NCI-H2171 treated with DMSO at 0.1 percent for 48 hours (cell line): ENCODE data around the gene ADA.
A peak's percentile ranks its signal among the peaks of the same experiment; 100 is the strongest.

Experiments
- DNase-seq: peaks from one replicate; lab custom pipeline; 2025; lab: John Stamatoyannopoulos, UW

The ADA gene

DNA sequence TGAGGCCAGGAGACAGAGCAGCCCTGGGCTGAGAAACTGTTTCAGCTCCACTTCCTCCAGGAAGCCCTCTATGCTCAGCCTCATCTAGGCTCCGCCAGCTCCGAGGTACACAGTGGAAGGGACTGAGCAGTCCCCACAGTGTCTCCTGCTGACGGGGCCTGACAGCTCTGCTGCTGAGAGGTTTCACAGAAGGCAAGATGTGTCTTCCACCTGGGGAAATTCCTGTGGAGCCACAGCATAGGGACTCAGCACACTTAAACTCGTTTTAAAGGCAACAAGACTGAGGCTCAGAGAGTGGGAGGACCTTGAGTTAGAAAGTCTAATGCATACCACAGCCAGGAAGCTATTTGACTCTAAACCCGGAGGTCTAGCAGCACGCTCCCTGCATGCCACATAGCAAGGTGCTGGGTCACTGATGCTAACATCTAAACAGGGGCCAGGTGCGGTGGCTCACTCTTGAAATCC is 6.8 kb downstream of the ADA start:
- no peak for DNase-seq

DNA sequence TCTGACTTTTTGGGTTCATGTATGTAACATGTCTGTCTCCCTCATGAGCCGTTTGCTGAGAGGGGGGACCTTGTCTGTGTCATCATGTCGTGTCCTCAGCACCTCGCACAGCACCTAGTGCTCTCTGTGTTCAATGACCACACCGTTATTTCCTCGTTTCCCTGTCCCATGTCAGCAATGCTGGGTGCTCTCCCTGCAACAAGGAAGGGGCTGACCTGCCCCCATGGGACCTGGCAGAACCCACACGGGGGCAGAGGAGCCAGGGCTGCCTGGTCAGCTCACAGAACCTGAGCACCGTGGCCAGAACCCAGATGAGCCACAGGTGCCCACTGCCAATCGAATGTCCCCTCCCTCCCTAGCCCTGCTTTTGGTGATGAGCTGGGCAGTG is 7.3 kb downstream of the ADA start:
- no peak for DNase-seq

DNA sequence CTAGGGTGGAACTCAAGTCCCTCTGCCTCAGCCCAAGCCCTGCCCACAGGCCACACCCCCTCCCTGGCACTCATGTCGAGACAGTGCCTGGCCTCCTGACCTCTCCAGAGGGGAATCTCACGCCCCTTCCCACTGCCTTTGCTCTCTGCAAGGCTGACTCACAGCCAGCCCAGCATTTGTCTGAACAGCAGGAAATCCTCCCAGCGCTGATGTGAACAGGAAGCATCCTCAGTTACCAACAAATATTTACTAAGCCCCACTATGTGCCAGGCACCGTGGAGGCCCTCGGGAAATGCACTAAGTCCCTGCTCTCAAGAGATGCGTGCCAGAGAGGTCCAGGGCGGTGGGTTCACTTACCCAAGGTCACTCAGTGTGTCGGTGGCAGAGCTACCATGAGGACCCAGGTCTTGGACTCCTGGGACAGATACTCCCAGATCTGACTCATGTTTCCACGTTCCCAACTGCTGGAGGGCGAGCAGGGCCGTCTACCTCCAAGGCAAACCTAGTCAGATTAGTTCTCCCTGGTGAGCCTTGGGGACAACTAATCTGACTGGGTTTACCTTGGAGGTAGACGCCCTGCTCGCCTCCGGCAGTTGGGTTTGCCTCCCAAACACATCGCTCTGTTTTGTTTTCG is 7.8 kb downstream of the ADA start:
- no peak for DNase-seq

DNA sequence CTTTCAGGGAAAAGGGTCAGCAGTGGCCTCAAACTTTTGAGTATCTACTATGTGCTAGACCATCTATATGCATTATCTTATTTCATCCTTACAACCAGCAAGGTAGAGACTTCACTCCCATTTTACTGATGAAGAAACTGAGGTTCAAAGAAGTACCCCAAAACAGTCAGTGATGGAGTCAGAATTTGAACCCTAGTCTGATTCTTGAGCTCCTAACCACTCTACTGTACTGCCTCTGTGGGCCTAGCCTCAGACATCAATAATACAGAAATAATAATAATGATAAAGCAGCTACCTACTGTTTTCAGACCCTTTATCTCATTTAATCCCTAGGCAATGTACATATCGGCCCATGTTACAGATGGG is 8.4 kb downstream of the ADA start:
- no peak for DNase-seq

DNA sequence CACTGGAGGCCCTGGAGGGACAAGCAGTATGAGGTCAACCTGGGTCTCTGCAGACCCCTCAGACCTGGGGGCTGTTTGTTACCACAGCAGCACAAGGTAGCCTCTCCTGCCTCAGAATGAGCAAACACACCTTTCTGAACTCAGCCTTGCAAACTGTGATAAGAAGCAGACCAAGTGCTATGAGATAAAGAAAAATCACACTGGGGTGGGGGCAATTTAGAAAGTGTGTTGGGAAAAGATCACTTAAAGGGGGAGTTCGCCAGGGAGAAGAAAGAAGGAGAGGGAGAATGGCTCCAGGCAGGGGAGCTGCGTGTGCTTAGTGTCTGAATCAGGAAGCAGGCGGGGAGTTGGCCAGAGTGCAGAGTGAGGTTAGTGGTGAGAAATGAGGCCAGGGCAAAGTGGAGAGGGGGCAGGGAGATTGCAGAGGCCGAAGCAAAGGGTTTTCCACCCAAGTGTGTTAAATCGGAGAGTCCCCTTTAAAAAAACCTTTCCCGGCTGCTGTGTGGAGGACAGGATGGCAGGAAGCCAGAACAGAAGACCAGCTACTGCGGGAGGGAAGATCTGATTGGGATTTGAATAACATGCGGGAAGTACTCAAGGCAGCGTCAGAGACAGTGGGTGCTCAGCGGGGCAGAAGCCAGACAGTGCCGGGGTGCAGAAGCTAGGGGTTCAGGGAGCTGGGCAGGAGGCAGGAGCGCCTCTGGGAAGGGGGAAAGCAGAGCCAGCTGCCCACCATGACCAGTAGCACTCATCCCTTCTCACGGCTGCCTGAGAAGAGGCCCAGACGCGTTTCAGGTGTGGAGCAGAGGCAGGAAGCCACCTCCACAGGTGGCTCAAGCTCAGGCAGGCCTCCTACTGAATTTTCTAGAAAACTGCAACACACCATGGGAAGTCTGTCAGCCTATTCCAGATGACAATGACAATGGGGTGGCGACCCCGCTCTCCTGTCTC is 9.0 kb downstream of the ADA start:
- DNase-seq = peak; percentile 68

DNA sequence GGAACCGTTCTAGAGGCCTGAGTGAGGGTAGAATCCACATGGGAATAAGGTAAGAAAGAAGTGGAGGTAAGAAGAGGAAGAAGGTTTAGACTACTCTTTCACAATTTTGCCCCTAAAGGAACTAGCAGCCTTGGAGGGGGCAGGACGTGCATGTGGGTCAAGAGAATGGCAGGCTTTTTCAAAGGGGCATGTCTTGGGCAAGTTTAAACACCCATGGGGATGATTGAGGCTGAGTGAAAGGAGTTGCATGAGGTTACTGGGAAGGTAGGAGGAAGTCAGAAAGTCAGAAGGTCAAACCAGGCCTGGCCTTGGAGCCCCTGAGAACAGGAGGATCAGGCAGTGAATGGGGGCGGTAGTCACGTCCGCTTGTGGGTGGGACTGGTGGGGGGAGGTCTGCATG is 10.2 kb downstream of the ADA start:
- DNase-seq = no peak

DNA sequence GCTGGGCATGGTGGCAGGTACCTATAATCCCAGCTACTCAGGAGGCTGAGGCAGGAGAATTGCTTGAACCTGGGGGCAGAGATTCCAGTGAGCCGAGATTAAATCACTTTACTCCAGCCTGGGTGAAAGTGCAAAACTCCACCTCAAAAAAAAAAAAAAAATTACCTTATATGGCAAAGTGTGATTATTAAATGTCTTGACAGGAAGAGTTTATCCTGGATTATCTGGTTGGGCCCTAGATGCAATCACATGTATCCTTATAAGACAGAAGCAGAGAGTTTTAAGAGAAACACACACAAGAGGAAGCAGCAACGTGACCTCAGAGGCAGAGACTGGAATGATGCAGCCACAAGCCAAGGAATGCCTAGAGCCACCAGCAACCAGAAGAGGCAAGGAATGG is 11.0 kb downstream of the ADA start:
- DNase-seq = no peak

DNA sequence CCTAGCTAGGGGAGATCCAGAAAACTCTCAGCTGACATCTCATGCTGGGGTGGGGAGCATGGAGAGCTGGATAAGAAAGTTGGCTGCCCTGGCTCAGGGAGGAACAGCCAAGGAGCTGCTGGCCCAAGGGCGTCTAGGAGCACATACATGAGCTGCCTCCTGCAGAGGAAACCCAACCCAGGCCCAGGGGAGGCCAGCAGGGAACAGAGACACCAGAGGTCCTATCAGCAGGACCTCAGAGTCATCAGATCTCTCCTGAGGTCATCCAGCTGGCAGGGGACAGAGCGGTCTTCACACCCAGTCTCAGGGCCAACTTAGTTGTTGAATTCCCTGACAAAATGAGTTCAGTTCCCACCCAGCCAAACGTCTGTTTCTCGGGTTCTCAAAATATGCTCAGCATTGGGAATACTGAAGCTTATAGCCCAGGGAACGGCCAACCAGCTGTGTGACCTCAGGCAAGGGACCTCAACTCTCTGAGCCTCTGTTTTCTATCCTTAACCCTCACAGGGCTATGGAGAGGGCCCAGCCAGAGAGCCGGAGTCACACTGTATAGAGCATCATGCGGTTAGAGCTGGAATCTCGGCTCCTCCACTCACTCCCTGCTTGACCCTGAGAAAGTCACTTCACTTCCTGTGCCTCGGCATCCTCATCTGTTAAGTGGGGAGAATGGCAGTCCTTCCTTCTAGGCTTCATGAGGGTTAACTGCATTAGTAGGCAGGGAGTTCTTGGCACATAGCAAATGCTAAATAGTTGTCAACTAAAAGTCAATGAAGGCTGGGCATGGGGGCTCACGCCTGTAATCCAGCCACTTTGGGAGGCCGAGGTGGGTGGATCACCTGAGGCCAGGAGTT is 13.8 kb downstream of the ADA start:
- DNase-seq = no peak

DNA sequence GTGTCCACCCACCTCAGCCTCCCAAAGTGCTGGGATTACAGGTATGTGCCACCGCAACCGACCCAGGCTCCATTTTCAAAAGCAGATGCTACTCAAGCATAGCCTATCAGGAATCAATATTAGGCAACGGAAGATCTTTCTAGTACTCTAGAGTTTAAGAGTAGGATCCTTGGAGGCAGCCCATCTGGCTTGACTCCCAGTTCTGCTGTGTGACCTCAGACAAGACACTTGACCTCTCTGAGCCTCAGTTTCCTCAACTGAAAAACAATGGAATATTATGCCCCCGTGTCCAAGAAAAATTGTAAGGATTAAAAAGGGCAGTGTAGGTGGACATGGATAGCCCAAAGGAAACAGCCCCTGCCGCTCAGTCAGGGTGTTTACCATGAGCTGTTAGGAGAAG is 14.5 kb downstream of the ADA start:
- no peak for DNase-seq

DNA sequence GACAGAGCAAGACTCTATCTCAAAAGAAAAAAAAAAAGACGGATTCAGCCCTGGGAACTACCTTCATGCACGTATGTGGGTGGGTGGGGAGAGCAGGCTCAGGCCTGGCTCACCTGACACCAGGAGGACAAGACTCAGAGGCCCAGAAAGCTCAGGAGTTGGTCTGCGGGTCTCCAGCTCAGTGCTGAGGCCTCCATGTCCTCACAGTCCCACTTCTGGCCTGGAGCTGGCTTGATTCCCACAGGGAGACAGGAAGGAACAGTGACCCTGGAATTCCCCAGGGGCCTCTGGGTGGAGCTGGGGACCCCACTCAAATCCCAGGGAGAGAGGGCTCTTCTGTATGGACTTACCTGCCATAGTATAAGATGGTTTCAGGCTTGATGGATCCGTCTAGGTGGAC is 15.6 kb downstream of the ADA start:
- no peak for DNase-seq

DNA sequence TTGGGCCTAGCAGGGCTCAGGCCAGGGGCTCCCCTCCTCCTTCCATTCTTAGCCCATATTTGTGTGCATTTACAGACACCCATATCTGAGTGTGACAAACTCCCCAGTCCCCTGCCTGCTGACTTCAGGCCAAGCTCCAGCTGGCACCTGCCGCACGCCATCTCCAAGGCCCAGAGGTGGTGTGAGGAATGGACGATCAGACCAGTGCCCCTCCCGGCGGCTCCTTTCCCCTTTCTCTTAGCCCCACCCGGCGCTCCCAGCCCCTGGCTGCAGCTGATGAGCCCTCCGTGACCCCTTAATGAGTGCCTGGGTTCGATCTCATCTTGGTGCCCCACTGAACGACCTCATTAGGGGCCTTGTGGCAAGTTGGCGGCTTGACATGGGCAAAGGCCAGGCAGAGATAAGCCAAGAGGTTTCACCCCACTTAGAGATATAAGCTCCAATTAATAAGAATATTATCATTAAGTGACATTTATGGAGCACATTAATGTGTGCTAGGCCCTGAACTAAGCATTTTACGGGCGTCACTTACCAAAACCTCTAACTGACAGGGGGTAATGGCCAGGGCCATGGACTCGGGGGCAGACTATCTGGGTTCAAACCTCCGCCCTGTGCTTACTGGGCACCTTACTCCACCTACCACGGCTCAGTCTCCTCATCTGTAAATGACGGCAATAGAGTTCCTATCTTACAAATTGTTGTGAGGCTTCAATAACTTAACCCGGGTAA is 17.5 kb downstream of the ADA start:
- no peak for DNase-seq

DNA sequence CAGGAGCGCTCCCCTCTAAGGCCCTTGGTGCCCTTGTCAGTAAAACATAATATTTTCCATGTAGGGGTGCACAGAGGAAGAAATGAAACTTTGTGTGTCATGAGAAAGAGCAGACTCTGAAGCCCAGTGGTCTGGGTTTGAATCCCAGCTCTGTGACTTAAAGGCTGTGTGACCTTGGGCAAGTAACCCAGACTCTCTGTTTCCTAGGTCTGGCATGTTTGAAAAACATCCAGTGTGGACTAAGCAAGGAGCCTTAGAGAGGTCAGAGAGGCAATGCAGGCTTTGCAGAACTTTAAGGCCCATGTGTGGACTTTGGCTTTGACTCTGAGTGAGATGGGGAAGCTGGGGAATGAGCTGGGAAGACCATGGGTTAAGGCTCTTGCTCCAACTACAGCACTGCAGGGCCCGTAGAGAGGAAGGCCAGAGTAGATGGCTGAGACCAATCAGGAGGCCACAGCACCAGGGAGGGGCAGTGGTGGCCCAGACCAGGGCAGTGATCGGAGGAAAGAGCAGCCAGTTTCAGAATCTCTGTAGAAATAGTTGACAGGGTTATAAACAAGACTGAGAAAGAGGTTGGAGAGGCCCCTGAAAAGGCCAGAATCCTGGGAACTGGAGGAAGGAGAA is 18.2 kb downstream of the ADA start:
- no peak for DNase-seq

DNA sequence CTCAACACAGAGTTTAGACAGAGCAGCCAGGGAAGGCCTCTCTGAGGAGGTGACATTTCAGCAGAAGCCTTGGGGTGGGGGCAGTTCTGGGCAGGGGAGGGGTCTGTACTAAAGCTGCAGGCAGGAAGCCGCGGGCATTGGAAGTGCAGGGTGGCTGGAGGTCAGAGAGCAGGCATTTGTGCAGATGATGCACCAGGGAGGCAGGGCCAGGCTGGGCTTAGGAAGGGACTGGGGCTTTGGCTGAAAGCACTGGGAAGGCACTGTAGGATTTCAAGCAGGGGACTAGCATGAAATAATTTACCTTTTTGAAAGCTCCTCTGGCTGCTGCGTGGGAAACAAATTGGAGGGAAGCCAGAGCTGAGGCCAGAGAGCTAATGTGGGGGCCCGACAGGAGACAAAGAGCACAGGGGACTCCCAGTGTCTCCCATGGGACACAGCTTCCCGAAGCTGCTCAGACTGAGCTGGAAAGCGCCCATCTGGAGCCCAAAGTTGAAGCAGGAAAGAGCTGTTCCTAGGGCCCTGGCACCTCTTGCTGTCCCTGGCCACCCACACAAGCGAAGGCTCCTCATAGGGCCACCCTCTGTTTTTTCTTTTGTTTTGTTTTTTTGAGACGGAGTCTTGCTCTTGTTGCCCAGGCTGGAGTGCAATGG is 19.3 kb downstream of the ADA start:
- peak; percentile 83 for DNase-seq

DNA sequence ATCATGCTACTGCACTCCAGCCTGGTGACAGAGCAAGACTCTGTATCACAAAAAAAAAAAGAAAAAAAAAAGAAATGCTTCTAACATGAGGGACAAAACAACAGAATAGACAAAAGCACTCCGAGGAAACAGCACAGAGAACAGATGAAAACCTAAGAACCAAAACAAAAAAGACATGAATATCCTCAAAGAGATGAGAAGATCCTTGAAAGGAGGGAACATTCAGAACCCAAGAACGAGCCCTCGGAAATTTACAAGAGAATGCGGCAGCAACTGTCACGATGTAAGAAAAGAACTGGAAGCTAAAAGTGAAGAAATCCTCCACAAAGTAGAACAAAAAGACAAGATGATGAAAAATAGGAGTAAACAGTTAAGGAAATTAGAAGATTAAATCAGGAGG is 21.2 kb downstream of the ADA start:
- no peak for DNase-seq

DNA sequence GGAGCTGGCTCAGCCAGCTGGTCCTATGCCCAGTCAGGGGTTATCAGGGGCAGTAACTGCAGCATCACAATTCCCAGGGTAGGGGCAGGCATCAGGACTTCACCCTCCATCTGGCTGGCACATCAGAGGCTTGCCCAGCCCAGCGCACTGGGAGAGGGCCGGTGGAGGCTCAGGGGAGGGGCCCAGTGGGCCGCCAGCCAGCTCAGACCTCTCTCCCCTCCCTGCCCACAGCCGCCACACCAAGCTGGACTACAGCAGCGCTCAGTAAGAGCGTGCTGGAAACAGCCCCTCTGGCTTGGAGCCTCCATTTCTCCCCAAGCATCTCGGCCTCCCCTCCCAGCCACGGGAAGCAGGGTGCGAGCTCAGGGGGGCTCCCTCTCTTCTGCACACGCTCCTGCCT is 22.0 kb downstream of the ADA start:
- no peak for DNase-seq

DNA sequence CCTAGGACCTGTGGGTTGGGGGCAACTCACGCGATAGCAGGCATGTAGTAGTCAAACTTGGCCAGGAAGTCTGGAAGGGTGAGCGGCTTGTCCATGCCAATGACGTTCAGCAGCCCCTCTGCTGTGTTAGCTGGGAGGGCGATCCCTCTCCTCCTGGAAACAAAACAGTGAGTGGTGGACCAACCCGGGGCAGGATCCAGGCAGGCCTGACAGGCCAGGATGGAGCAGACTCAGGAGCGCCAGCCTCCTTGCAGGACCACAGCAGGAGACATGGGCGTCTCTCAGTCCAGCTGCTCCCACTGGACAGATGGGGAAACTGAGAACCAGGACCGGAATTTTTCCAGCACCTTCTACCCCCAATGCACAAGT is 22.5 kb downstream of the ADA start:
- no peak for DNase-seq

DNA sequence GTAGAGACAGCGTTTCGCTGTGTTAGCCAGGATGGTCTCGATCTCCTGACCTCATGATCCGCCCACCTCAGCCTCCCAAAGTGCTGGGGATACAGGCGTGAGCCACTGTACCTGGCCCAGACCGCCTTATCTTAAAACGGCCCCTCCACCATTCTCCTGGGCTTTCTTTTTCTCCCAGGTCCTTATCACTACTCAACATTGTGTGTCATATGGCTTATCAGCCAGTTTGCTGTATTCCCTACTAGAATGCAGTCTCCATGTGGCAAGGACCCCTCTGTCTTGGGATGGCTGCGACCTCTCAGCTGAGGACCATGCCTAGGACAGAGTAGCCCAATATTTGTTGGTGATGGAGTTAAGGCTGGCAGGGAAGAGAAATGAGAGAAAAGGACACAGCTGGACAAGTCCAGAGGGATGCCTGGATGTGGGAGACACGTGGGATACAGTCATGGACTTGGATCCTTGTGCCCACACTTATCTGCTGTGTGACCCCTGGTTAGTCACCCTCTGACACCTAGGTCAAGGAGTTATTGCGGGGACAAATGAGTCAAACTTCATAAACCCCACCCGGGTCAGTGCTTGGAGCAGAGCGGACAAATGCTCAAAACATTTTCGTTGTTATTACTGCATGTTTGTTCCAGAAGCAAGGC is 24.0 kb downstream of the ADA start:
- DNase-seq = no peak

DNA sequence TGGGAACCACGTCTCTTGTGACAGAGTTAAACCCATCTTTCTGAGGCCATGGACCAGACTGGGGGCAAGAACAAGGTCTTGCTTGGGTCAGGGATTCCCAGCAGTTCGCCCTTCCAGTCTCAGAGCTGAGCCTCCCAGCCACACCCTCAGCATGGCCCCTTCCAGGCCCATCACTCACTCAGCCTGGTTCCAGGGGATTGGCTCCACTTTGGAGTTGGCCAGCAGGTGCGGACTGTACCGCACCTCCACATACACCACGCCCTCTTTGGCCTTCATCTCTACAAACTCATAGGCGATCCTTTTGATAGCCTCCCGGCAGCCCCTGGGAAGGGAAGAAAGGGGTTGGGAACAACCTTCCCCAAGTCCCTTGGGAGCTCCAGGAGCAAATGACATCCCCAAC is 25.2 kb downstream of the ADA start:
- no peak for DNase-seq

DNA sequence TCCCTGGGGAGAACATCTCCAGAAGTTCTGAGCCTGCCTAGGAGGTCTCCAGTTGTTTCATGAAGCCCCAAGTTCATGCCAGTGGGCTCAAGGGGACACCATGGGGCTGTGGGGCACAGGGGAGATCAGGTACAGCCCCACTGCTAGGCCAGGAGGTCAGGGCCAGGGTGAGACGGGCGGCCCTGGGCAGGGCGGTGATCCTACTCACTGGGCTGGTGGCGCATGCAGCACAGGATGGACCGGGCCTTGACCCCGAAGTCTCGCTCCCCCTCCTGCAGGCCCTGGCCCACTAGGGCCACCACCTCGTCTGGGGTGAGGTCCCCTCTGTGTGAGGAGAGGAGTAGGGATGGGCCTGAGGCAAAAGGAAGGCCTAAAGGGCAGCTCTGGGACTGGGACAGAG is 26.1 kb downstream of the ADA start:
- no peak for DNase-seq

DNA sequence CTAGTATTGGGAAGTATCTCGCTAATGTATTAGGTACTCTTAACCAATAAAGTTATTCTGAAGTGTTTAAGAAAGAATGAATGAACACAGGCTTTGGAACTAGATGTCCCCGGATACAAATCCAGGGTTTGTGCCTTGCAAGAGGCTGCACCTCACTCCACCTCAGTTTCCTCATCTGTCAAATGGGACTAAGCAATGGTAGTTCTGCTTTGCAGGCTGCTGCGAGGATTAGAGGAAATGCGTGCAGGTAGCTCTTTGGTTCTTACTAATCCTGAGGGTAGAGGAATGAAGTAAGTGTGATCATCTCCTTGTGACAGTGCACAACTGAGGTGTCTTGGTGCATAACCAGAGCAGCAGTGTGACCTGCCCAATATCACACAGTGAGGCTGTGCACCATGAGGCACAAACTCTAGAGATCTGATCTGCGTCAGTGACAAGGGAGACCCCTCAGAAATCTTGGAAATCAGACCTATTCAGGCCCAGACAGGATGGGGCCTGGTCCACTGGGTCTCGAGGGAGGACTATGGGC is 26.7 kb downstream of the ADA start:
- DNase-seq = no peak
